Glutamatergic neuron (in vitro differentiated cells): ENCODE results near the gene IL7R. TPM values are rescaled to one million over a fixed set of nuclear protein-coding genes. Genes with fewer than 3 reads are reported as not detected.

Experiments
- DNase-seq: peaks from one replicate; pipeline ENCODE4 v3.0.0; 2022
- H3K27ac Mint-ChIP-seq: one replicate; pipeline ENCODE4 v1.8.0; 2020; ENCODE audit warnings: mild to moderate bottlenecking, mixed read lengths, inconsistent platforms; ENCODE audit not compliant: unreplicated experiment
- H3K27me3 Mint-ChIP-seq: one replicate; pipeline ENCODE4 v1.8.0; 2020; ENCODE audit warnings: mild to moderate bottlenecking, moderate library complexity, mixed read lengths, inconsistent platforms; ENCODE audit not compliant: unreplicated experiment
- H3K36me3 Mint-ChIP-seq: one replicate; pipeline ENCODE4 v1.8.0; 2020; ENCODE audit warnings: mild to moderate bottlenecking, mixed read lengths, inconsistent platforms; ENCODE audit not compliant: unreplicated experiment
- H3K4me1 Mint-ChIP-seq: one replicate; pipeline ENCODE4 v1.8.0; 2020; ENCODE audit warnings: mild to moderate bottlenecking, low read depth, mixed read lengths, inconsistent platforms; ENCODE audit not compliant: unreplicated experiment
- H3K4me3 Mint-ChIP-seq: one replicate; pipeline ENCODE4 v1.8.0; 2020; ENCODE audit warnings: mild to moderate bottlenecking, mixed read lengths, inconsistent platforms; ENCODE audit not compliant: unreplicated experiment
- H3K9me3 Mint-ChIP-seq: one replicate; pipeline ENCODE4 v1.8.0; 2020; ENCODE audit warnings: mild to moderate bottlenecking, moderate library complexity, mixed read lengths, inconsistent platforms; ENCODE audit not compliant: unreplicated experiment
- CTCF ChIP-seq: fragments of 200-600 bp; sonication (generic); IDR thresholded peaks from one replicate; pipeline ENCODE4 v1.5.0; 2021; ENCODE audit not compliant: partially characterized antibody, unreplicated experiment
- total RNA-seq: library from RNA; stranded (reverse); fragmentation: NEBNext Ultra II Directional; extraction: Animal tissue kit (Norgen Biotek cat#: 25700); gene quantifications from one replicate; pipeline ENCODE4 v1.2.1, GENCODE V29; 2021; ENCODE audit not compliant: unreplicated experiment

IL7R gene
- total RNA-seq, 1 donor from 2014 or later, result not detected

- Mint-ChIP-seq H3K4me1 (no peaks in the 10 kb centered on the region), H3K27me3 (peaks cover 2% of the 10 kb centered on the region), H3K4me3 (no peak overlapping the region), H3K9me3 (no peaks in the 10 kb centered on the region), H3K36me3 (no peaks in the 10 kb centered on the region), H3K27ac (no peak overlapping the region)
- no peak for TF ChIP-seq CTCF
- no peak for DNase-seq
Measured at GRCh38 chr5:35828082-35828598, 28.6 kb upstream of the IL7R start.

DNA sequence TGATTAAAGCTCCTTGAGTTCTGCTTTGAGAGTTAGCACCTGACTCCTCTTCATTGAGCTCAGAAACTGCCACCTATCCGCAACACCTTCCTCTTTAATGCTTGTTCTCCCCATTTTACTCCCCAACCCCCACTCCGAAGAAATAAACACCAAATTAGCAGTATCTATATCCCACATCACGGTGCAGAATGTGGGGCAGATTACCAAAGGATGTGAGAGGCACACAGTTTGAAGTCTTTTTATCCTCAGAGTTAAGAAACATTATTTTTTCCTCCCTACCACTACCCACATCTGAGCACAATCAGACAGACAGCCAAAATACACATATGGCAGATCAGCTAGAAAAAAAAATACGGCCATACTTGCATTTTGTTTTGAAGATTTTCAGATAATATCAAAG is 26.1 kb upstream of the IL7R start:
- H3K4me3 Mint-ChIP-seq, result no peak overlapping the region
- H3K27me3 Mint-ChIP-seq, result peaks cover 2% of the 10 kb centered on the region
- no peaks in the 10 kb centered on the region for H3K4me1 Mint-ChIP-seq
- no peaks in the 10 kb centered on the region for H3K36me3 Mint-ChIP-seq
- no peak overlapping the region for H3K27ac Mint-ChIP-seq
- TF ChIP-seq CTCF, result no peak
- H3K9me3 Mint-ChIP-seq, result no peaks in the 10 kb centered on the region
- DNase-seq, result no peak

DNA sequence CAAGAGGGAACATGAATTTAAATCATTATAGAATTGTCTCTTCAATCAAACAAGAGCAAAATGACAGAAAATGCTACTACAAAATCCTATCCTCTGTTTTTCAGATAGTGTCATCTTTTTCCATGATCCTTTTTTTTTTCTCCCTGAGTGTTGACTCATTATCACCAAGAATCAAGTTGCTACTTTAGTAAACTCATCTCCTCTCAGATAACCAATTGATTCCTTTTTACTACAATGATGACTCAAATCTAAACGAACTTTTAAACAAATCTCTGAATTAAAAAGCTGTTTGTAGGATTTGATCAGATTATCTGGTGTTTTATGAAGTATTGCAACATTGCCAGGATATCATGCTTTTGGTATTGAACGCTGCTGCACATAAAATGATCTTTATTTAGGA is 23.9 kb upstream of the IL7R start:
- TF ChIP-seq CTCF, result no peak
- no peaks in the 10 kb centered on the region for H3K9me3 Mint-ChIP-seq
- no peak for DNase-seq
- H3K27me3 Mint-ChIP-seq, result no peaks in the 10 kb centered on the region
- H3K4me1 Mint-ChIP-seq, result no peaks in the 10 kb centered on the region
- no peak overlapping the region for H3K27ac Mint-ChIP-seq
- no peak overlapping the region for H3K4me3 Mint-ChIP-seq
- H3K36me3 Mint-ChIP-seq, result no peaks in the 10 kb centered on the region

GRCh38 chr5:35833224-35833623 is 23.5 kb upstream of the IL7R start:
- Mint-ChIP-seq H3K36me3 (no peaks in the 10 kb centered on the region), H3K27me3 (no peaks in the 10 kb centered on the region), H3K4me3 (no peak overlapping the region), H3K27ac (no peak overlapping the region), H3K9me3 (no peaks in the 10 kb centered on the region), H3K4me1 (no peaks in the 10 kb centered on the region)
- no peak for TF ChIP-seq CTCF
- no peak for DNase-seq

- Mint-ChIP-seq H3K9me3 (no peaks in the 10 kb centered on the region), H3K4me3 (no peak overlapping the region), H3K27me3 (no peaks in the 10 kb centered on the region), H3K4me1 (no peaks in the 10 kb centered on the region), H3K36me3 (no peaks in the 10 kb centered on the region), H3K27ac (no peak overlapping the region)
- TF ChIP-seq CTCF, result no peak
- DNase-seq, result no peak
Measured at GRCh38 chr5:35835796-35836742, 20.6 kb upstream of the IL7R start.
